Muscle of arm (tissue), 12 donors: Measurements from ENCODE around the gene ST13. TPM values are rescaled to one million over a fixed set of nuclear protein-coding genes. Genes with fewer than 3 reads are reported as not detected.
A peak's percentile ranks its signal among the peaks of the same experiment; 100 is the strongest.
"Not testable (repeated sequence)": the region's sequence is repeated elsewhere in the genome, so short reads cannot be mapped to it uniquely, and the experiment has no call there.

Experiments
- DNase-seq: peaks from one replicate; pipeline ENCODE4 v3.0.0-alpha.2; 2013
- polyA plus RNA-seq, 12 donors: library from polyadenylated mRNA; unstranded; fragments of 120-200 nt; gene quantifications; one replicate each; pipeline ENCODE4 v1.2.1, GENCODE V29; 2013; ENCODE audit not compliant: insufficient read length in 12 of 12

The ST13 gene
- polyA plus RNA-seq, 12 donors, result 241 to 520 (median 443) TPM

- DNase-seq, result no peak
Observed at GRCh38 chr22:40853961-40854360, 2.5 kb downstream of the ST13 start.

GRCh38 chr22:40853333-40853732 is 3.1 kb downstream of the ST13 start:
- DNase-seq, result no peak

GRCh38 chr22:40845816-40846215 is 10.6 kb downstream of the ST13 start:
- not testable (repeated sequence) for DNase-seq

GRCh38 chr22:40844951-40845350 is 11.5 kb downstream of the ST13 start:
- no peak for DNase-seq

- DNase-seq, result no peak
Observed at GRCh38 chr22:40838486-40838885, 18.0 kb downstream of the ST13 start.

GRCh38 chr22:40834619-40835018 is 21.8 kb downstream of the ST13 start:
- DNase-seq, result no peak

- DNase-seq, result no peak
Observed at GRCh38 chr22:40829131-40829530, 27.3 kb downstream of the ST13 start.

- no peak for DNase-seq
Observed at GRCh38 chr22:40826984-40827741, 29.3 kb downstream of the ST13 start.

GRCh38 chr22:40826292-40826691 is 30.1 kb downstream of the ST13 start:
- DNase-seq, result not testable (repeated sequence)

- DNase-seq, result no peak
Observed at GRCh38 chr22:40823426-40823825, 33.0 kb downstream of the ST13 start.

- DNase-seq, result no peak
Observed at GRCh38 chr22:40819599-40820140, 36.8 kb downstream of the ST13 start.

GRCh38 chr22:40818747-40819598 is 37.5 kb downstream of the ST13 start, which contains the start of gene SLC25A17:
Gene SLC25A17 (minus strand): TSS chr22:40819346. CDS start chr22:40819248, 98 bp downstream.
- DNase-seq, result peak; percentile 87

GRCh38 chr22:40818192-40818746 is 38.2 kb downstream of the ST13 start:
- DNase-seq, result no peak

GRCh38 chr22:40817737-40818136 is 38.7 kb downstream of the ST13 start:
- DNase-seq, result no peak

GRCh38 chr22:40813912-40814315 is 42.5 kb downstream of the ST13 start:
- no peak for DNase-seq

GRCh38 chr22:40808018-40808841 is 48.2 kb downstream of the ST13 start:
- DNase-seq, result no peak

GRCh38 chr22:40806711-40807110 is 49.7 kb downstream of the ST13 start:
- DNase-seq, result no peak

- DNase-seq, result no peak
Observed at GRCh38 chr22:40805699-40806203, 50.7 kb downstream of the ST13 start.

- DNase-seq, result no peak
Observed at GRCh38 chr22:40805239-40805638, 51.2 kb downstream of the ST13 start.

- no peak for DNase-seq
Observed at GRCh38 chr22:40803321-40803720, 53.1 kb downstream of the ST13 start.

- no peak for DNase-seq
Observed at GRCh38 chr22:40799008-40799407, 57.4 kb downstream of the ST13 start.
